NCI-H1436 treated with DMSO at 0.1 percent for 48 hours (cell line): ENCODE measurements around the gene CAMKMT.

Source experiments
- DNase-seq: peaks from one replicate; lab custom pipeline; 2025; lab: John Stamatoyannopoulos, UW

CAMKMT gene

GRCh38 chr2:44772131-44772530 lies 410.4 kb downstream of the CAMKMT start:
- peak; percentile 32 for DNase-seq

GRCh38 chr2:44772669-44773378 lies 411.1 kb downstream of the CAMKMT start:
- peak; percentile 49 for DNase-seq

- no peak for DNase-seq
Measured at GRCh38 chr2:44774826-44775492, 413.2 kb downstream of the CAMKMT start.

GRCh38 chr2:44777036-44777435 lies 415.3 kb downstream of the CAMKMT start:
- DNase-seq = no peak

- DNase-seq = peak; percentile 91
Measured at GRCh38 chr2:44777537-44777936, 415.8 kb downstream of the CAMKMT start.

GRCh38 chr2:44778221-44778654 lies 416.5 kb downstream of the CAMKMT start:
- peak; percentile 75 for DNase-seq

- DNase-seq = no peak
Measured at GRCh38 chr2:44778671-44779476, 417.1 kb downstream of the CAMKMT start.

GRCh38 chr2:44779793-44780192 lies 418.0 kb downstream of the CAMKMT start:
- no peak for DNase-seq

- no peak for DNase-seq
Measured at GRCh38 chr2:44780406-44780805, 418.7 kb downstream of the CAMKMT start.

GRCh38 chr2:44785433-44785832 lies 423.7 kb downstream of the CAMKMT start:
- DNase-seq = no peak

GRCh38 chr2:44786045-44786816 lies 424.5 kb downstream of the CAMKMT start:
- DNase-seq = no peak

- no peak for DNase-seq
Measured at GRCh38 chr2:44786817-44787214, 425.1 kb downstream of the CAMKMT start.

GRCh38 chr2:44787663-44788062 lies 425.9 kb downstream of the CAMKMT start:
- no peak for DNase-seq

GRCh38 chr2:44789446-44789845 lies 427.7 kb downstream of the CAMKMT start:
- no peak for DNase-seq

- DNase-seq = no peak
Measured at GRCh38 chr2:44789971-44790721, 428.4 kb downstream of the CAMKMT start.

GRCh38 chr2:44793322-44793870 lies 431.6 kb downstream of the CAMKMT start:
- DNase-seq = no peak

- no peak for DNase-seq
Measured at GRCh38 chr2:44796771-44797170, 435.0 kb downstream of the CAMKMT start.

GRCh38 chr2:44798139-44798659 lies 436.5 kb downstream of the CAMKMT start:
- DNase-seq = no peak

GRCh38 chr2:44799105-44799504 lies 437.4 kb downstream of the CAMKMT start:
- DNase-seq = no peak

GRCh38 chr2:44799754-44800153 lies 438.0 kb downstream of the CAMKMT start:
- DNase-seq = no peak
